HG03432 (cell line): ENCODE data around the gene THAP8.

Experiments
- ATAC-seq: cut with Tn5 transposase; IDR thresholded peaks from one replicate; pipeline ENCODE4 v1.9.1; 2021; ENCODE audit warnings: mild to moderate bottlenecking, moderate library complexity; ENCODE audit not compliant: unreplicated experiment

THAP8 gene

DNA sequence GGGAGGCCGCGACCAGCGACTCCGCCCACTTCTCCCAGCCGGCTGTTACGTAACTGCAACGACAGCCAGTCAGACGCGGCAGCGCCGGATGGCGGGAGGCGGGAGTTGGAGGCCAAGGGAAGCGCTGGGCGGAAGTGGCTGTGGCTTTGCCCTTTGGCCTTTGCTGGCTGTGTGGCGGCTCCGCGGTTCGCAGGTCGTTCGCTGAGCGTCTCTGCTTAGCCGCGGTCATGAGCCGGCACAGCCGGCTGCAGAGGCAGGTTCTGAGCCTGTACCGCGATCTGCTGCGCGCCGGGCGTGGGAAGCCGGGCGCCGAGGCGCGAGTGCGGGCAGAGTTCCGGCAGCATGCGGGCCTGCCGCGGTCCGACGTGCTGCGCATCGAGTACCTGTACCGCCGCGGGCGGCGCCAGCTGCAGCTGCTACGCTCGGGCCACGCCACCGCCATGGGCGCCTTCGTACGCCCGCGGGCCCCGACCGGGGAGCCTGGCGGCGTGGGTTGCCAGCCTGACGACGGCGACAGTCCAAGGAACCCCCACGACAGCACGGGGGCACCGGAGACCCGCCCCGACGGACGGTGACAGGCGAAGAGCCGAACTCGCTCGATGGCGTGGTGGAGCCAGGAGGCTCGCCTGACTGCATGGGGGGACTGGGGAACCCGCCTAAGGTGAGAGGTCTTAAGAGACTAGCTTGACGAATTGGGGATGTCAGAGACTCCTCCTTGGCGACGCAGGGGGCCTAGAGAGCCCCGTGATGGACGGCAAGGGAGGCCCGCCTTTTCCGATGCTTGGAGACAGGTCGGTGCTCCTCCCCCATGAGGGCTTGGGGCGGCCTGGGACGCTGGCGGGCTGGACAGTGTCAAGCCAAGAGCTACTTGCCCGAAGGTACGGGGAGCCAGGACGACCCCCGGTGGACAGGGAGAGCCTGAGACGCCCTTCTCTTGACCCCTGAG is 58.8 kb downstream of the THAP8 start, which contains the start of gene SDHAF1:
Gene SDHAF1 (plus strand): TSS at position 141 of the 946 bp plus-strand sequence. CDS start 87 bp downstream, at position 228.
- peak; percentile 81 for ATAC-seq

DNA sequence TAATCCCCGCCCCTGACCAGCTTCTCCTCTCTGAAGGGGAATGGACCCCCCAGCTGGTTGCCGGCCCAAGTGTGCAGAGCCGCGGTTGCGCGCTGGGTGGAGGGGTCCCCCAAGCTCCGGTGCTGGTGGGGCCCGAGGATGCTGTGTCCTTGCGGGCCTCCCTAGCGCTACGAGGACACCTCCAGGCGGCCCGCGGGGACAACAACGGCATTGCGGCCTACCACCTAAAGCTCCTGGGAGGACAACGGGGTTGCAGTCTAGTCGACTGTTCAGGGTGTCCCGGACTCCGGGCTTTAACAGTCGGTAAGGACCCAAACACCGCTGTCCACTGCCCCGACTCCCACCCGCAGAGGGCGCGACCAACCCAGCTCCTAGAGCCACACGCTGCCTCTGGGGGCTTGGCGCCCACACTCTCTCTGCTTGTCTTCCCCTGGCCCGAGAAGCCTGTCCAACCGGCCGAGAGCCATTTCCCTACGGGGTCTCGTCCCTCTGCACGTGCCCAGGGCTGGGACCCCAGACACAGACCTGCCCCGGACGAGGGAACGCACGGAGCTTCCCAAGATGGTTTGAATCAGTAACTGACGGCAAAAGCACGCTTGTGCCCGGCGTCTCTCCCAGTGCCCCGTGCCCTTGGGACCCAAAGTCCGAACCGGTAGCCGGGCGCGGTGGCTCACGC is 60.0 kb downstream of the THAP8 start:
- no peak for ATAC-seq

GRCh38 chr19:35992907-35993765 is 60.9 kb downstream of the THAP8 start:
- ATAC-seq = no peak

DNA sequence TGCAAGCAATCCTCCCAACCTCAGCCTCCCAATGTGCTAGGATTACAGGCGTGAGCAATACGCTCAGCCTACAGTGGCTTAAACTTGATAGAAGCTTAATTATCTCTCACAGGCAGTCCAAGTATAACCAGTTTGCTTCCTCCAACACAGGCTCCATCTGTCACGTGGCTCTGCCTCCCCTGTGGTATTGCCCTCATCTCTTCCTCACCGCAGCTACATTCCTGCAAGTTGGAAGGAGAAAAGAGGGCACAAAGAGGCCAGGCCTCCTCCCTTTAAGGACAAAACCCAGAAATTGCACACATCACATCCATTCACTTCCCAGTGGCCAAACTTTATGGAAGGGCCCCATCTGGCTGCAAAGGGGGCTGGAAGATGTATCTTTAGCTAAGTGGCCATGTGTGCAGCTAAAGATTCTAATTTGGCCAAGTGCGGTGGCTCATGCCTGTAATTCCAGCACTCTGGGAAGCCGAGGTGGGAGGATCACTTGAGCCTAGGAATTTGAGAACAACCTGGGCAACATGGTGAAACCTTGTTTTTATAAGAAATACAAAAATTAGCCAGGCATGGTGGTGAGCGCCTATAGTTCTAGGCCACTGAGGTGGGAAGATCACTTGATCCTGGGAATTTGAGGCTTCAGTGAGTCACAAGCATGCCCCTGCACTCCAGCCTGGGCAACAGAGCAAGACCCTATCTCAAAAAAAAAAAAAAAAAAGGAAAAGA is 62.2 kb downstream of the THAP8 start:
- ATAC-seq = no peak

- no peak for ATAC-seq
Measured at GRCh38 chr19:35990771-35991730, 63.0 kb downstream of the THAP8 start.

GRCh38 chr19:35990156-35990555 is 63.9 kb downstream of the THAP8 start:
- ATAC-seq = no peak

DNA sequence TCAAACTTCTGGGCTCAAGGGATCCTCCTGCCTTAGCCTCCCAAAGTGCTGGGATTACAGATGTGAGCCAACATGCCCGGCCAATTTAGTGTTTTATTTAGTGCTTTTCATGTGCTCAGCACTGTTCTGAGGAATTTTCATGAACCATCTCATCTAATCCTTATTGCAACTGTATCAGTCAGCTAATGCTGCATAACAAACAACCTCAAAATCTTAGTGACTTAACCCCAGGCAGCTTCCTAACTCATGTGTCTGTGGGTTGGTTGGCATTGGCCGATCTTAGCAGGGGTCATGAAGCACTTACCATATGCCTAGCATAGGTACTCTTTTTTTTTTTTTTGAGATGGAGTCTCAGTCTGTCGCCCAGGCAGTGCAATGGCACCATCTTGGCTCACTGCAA is 65.3 kb downstream of the THAP8 start:
- no peak for ATAC-seq

GRCh38 chr19:35987571-35987896 is 66.6 kb downstream of the THAP8 start:
- ATAC-seq = no peak

DNA sequence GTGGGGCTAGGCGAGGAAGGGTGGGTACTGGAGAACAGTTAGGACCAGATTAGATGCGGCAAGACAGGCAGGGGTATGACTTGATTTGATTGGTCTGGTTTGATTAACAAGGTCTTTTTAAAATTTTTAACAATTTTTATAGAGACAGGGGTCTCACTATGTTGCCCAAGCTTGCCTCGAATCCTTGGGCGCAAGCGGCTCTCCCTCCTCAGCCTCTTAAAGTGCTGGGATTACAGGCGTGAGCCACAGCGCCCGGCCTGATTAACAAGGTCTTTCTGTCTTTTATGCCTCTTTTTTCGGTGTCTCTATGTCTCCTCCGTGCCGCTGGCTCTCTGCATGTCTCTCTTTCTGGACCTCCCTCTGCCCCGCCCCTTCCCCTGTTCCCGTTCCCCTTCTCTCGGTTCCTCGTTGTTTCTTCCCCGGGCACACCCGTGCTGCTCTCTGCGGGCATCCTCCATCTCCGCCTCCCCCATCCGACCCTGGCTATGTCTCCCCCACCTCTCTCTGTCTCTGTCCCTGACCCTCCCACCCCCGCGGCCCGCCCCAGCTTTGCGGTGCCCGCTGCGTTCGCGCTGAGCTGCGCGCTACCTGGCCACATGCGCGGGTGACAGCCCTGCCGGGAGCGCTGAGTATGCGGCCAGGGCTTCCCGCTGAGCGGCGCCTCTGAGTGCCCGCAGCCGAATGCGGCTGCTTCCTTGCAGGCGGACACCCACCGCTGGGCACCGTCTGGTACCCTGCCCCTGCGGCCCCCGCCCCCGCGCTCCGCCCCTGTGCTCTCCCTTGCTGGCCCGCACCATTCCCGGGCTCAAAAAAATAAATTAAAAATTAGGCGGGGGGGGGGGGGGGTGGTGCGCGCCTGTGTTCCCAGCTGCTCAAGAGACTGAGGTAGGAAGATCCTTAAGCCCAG is 67.2 kb downstream of the THAP8 start:
- ATAC-seq = no peak

DNA sequence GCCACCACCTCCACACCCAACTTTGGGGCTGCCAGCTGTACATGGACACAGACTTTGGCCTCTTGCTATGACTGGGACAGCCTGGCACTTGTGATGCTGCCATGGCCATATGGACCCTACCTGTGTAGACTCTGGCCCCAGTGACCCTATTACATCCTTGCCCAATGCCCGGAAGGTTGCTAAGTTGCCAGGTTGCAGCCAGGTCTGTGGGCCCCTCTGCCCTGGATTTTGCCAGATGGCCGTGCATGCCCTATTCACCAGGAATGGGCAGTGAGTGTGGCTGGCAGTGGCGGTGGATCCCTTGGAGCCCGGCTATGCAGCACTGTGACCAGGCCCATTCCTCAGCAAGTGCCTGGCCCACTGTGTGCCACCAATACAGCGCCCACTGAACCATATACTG is 68.0 kb downstream of the THAP8 start:
- no peak for ATAC-seq
